K562 (cell line): ENCODE data around the gene ANKRD12. TPM values are rescaled to one million over a fixed set of nuclear protein-coding genes. Genes with fewer than 3 reads are reported as not detected.
A peak's percentile ranks its signal among the peaks of the same experiment; 100 is the strongest.

Source experiments
- CBFA2T2 ChIP-seq: fragments of 450-650 bp; conservative IDR thresholded peaks from 2 replicates; pipeline ENCODE4 v1.6.1; 2017; ENCODE audit warnings: mild to moderate bottlenecking
- CCAR2 ChIP-seq: fragments of 200-400 bp; formaldehyde crosslinking; IDR thresholded peaks from 2 replicates; pipeline ENCODE4 v1.6.1; 2017; ENCODE audit warnings: mild to moderate bottlenecking, low read depth, low read length
- DIDO1 ChIP-seq: fragments of 450-650 bp; IDR thresholded peaks from 2 replicates; pipeline ENCODE4 v1.6.1; 2016; ENCODE audit warnings: low read depth, missing biosample characterization, missing genetic modification characterization
- ETV1 ChIP-seq: fragments of 450-650 bp; conservative IDR thresholded peaks from 2 replicates; pipeline ENCODE4 v1.6.1; 2016; ENCODE audit warnings: missing genetic modification characterization, control low read depth, low read depth, missing compliant biosample characterization
- GABPB1 ChIP-seq: sonication (generic); formaldehyde crosslinking; IDR thresholded peaks from 2 replicates; pipeline ENCODE4 v1.8.0; 2022; ENCODE audit warnings: mild to moderate bottlenecking, missing genetic modification reagents
- HNRNPUL1 ChIP-seq: fragments of 200-400 bp; formaldehyde crosslinking; IDR thresholded peaks from 2 replicates; pipeline ENCODE4 v1.6.1; 2017; ENCODE audit warnings: low read length
- KLF16 ChIP-seq: IDR thresholded peaks from 2 replicates; pipeline ENCODE4 v1.6.1; 2016; ENCODE audit warnings: antibody characterized with exemption
- POLR2H ChIP-seq: IDR thresholded peaks from 2 replicates; pipeline ENCODE4 v1.6.1; 2016; ENCODE audit warnings: missing genetic modification characterization, low read depth, mild to moderate bottlenecking, control low read depth, missing compliant biosample characterization, moderate library complexity
- PPARD ChIP-seq: fragments of 250-450 bp; sonication (Bioruptor Pico); IDR thresholded peaks from 2 replicates; pipeline ENCODE4 v1.8.0; 2022; ENCODE audit warnings: inconsistent platforms, mild to moderate bottlenecking, moderate library complexity
- PTTG1 ChIP-seq: fragments of 450-650 bp; IDR thresholded peaks from 2 replicates; pipeline ENCODE4 v1.6.1; 2016; ENCODE audit warnings: low read depth, mild to moderate bottlenecking, missing genetic modification characterization, missing compliant biosample characterization
- SMAD4 ChIP-seq: fragments of 250-450 bp; sonication (Bioruptor Pico); conservative IDR thresholded peaks from 2 replicates; pipeline ENCODE4 v1.8.0; 2021; ENCODE audit warnings: inconsistent platforms, mild to moderate bottlenecking, moderate library complexity
- TEAD1 ChIP-seq, 2 experiments: fragments of 450-650 bp in 1 of 2; sonication (generic) in 1 of 2; formaldehyde crosslinking; IDR thresholded peaks; 2 replicates each; pipeline versions ENCODE4 v1.4.0 to v1.8.0; 2020 to 2022; ENCODE audit warnings: mild to moderate bottlenecking in 2 of 2, missing genetic modification reagents in 1 of 2
- ZNF175 ChIP-seq: fragments of 200-800 bp; sonication (Bioruptor generic); IDR thresholded peaks from 2 replicates; pipeline ENCODE4 v1.6.1; 2016; ENCODE audit warnings: low read depth, mild to moderate bottlenecking, missing genetic modification characterization, missing compliant biosample characterization
- polyA plus RNA-seq, 8 experiments: library from polyadenylated mRNA; depleted of rRNA in 4 of 8; stranded (reverse) in 5 of 8; unstranded in 3 of 8; fragments of >200 nt; fragmentation: Nextera tagmentation in 2 of 8; fragmentation: Illumina TruSeq in 1 of 8; extraction: Ambion mirVana in 2 of 8; extraction: Trizol in 1 of 8; gene quantifications; 2 replicates each; pipeline versions ENCODE4 v1.2.1 to v1.2.3, GENCODE V29; 2011 to 2014; ENCODE audit warnings: inconsistent platforms in 1 of 8, missing spikeins in 1 of 8
- total RNA-seq, 7 experiments: library from RNA; depleted of rRNA in 6 of 7; stranded (reverse); fragments of >200 nt in 6 of 7; fragmentation: Illumina TruSeq in 2 of 7; extraction: Trizol in 2 of 7; gene quantifications; 2 replicates each; pipeline versions ENCODE4 v1.2.1 to v1.2.3, GENCODE V29; 2011 to 2021; ENCODE audit warnings: low replicate concordance in 1 of 7
- TF ChIP-seq, protein P1 (sequence below): sonication (generic); formaldehyde crosslinking; IDR thresholded peaks from 2 replicates; pipeline ENCODE4 v1.8.1; 2022; ENCODE audit warnings: missing genetic modification reagents
- TF ChIP-seq, protein P2 (sequence below): fragments of 450-650 bp; IDR thresholded peaks from 2 replicates; pipeline ENCODE4 v1.6.1; 2016; ENCODE audit warnings: mild to moderate bottlenecking, moderate library complexity

The ANKRD12 gene
- total and polyA plus RNA-seq, 9 of the 15 experiments (the other 6 are each of a cell fraction or from before 2014, with no cell fraction given): 6.6 to 28.2 (median 16.0) TPM

- TF ChIP-seq, protein P1, sequence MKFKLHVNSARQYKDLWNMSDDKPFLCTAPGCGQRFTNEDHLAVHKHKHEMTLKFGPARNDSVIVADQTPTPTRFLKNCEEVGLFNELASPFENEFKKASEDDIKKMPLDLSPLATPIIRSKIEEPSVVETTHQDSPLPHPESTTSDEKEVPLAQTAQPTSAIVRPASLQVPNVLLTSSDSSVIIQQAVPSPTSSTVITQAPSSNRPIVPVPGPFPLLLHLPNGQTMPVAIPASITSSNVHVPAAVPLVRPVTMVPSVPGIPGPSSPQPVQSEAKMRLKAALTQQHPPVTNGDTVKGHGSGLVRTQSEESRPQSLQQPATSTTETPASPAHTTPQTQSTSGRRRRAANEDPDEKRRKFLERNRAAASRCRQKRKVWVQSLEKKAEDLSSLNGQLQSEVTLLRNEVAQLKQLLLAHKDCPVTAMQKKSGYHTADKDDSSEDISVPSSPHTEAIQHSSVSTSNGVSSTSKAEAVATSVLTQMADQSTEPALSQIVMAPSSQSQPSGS (CRISPR knock-in tag): no peak
- 0 out of 2 replicates have a peak, but pooled peaks have one; percentile 15 for TF ChIP-seq POLR2H
- TF ChIP-seq GABPB1 (CRISPR knock-in tag): peak; percentile 75
- peak; percentile 97 for TF ChIP-seq ZNF175 (CRISPR knock-in tag)
- TF ChIP-seq KLF16: peak; percentile 73
- TF ChIP-seq HNRNPUL1: no peak
- TF ChIP-seq CCAR2: no peak
- peak; percentile 72 for TF ChIP-seq ETV1 (tag)
- TF ChIP-seq, protein P2, sequence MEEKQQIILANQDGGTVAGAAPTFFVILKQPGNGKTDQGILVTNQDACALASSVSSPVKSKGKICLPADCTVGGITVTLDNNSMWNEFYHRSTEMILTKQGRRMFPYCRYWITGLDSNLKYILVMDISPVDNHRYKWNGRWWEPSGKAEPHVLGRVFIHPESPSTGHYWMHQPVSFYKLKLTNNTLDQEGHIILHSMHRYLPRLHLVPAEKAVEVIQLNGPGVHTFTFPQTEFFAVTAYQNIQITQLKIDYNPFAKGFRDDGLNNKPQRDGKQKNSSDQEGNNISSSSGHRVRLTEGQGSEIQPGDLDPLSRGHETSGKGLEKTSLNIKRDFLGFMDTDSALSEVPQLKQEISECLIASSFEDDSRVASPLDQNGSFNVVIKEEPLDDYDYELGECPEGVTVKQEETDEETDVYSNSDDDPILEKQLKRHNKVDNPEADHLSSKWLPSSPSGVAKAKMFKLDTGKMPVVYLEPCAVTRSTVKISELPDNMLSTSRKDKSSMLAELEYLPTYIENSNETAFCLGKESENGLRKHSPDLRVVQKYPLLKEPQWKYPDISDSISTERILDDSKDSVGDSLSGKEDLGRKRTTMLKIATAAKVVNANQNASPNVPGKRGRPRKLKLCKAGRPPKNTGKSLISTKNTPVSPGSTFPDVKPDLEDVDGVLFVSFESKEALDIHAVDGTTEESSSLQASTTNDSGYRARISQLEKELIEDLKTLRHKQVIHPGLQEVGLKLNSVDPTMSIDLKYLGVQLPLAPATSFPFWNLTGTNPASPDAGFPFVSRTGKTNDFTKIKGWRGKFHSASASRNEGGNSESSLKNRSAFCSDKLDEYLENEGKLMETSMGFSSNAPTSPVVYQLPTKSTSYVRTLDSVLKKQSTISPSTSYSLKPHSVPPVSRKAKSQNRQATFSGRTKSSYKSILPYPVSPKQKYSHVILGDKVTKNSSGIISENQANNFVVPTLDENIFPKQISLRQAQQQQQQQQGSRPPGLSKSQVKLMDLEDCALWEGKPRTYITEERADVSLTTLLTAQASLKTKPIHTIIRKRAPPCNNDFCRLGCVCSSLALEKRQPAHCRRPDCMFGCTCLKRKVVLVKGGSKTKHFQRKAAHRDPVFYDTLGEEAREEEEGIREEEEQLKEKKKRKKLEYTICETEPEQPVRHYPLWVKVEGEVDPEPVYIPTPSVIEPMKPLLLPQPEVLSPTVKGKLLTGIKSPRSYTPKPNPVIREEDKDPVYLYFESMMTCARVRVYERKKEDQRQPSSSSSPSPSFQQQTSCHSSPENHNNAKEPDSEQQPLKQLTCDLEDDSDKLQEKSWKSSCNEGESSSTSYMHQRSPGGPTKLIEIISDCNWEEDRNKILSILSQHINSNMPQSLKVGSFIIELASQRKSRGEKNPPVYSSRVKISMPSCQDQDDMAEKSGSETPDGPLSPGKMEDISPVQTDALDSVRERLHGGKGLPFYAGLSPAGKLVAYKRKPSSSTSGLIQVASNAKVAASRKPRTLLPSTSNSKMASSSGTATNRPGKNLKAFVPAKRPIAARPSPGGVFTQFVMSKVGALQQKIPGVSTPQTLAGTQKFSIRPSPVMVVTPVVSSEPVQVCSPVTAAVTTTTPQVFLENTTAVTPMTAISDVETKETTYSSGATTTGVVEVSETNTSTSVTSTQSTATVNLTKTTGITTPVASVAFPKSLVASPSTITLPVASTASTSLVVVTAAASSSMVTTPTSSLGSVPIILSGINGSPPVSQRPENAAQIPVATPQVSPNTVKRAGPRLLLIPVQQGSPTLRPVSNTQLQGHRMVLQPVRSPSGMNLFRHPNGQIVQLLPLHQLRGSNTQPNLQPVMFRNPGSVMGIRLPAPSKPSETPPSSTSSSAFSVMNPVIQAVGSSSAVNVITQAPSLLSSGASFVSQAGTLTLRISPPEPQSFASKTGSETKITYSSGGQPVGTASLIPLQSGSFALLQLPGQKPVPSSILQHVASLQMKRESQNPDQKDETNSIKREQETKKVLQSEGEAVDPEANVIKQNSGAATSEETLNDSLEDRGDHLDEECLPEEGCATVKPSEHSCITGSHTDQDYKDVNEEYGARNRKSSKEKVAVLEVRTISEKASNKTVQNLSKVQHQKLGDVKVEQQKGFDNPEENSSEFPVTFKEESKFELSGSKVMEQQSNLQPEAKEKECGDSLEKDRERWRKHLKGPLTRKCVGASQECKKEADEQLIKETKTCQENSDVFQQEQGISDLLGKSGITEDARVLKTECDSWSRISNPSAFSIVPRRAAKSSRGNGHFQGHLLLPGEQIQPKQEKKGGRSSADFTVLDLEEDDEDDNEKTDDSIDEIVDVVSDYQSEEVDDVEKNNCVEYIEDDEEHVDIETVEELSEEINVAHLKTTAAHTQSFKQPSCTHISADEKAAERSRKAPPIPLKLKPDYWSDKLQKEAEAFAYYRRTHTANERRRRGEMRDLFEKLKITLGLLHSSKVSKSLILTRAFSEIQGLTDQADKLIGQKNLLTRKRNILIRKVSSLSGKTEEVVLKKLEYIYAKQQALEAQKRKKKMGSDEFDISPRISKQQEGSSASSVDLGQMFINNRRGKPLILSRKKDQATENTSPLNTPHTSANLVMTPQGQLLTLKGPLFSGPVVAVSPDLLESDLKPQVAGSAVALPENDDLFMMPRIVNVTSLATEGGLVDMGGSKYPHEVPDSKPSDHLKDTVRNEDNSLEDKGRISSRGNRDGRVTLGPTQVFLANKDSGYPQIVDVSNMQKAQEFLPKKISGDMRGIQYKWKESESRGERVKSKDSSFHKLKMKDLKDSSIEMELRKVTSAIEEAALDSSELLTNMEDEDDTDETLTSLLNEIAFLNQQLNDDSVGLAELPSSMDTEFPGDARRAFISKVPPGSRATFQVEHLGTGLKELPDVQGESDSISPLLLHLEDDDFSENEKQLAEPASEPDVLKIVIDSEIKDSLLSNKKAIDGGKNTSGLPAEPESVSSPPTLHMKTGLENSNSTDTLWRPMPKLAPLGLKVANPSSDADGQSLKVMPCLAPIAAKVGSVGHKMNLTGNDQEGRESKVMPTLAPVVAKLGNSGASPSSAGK: peak; percentile 99
- peak; percentile 73 for TF ChIP-seq CBFA2T2
- TF ChIP-seq DIDO1 (tag): 0 out of 2 replicates have a peak, but pooled peaks have one; percentile 37
- TF ChIP-seq PPARD (CRISPR knock-in tag): no peak
- 0 out of 2 replicates have a peak, but pooled peaks have one; percentile 16 for TF ChIP-seq PTTG1 (tag)
- TF ChIP-seq TEAD1 (CRISPR knock-in tag; IDR thresholded peaks at IDR 0.05): peak; percentile 70 to 78; a peak in 3 of 4 replicates
- peak; percentile 84; the same call in 1 of the 2 replicates for TF ChIP-seq SMAD4
Observed at GRCh38 chr18:9321017-9321452, 184.5 kb downstream of the ANKRD12 start (continued).
